Dermis blood vessel endothelial cell (primary cell): ENCODE measurements around the gene VWF. TPM values are rescaled to one million over a fixed set of nuclear protein-coding genes. Genes with fewer than 3 reads are reported as not detected.

ENCODE experiments used
- DNase-seq: peaks from one replicate; pipeline ENCODE4 v3.0.0; 2010
- total RNA-seq: library from RNA; depleted of rRNA; stranded (reverse); fragments of >200 nt; gene quantifications from 2 replicates; pipeline ENCODE4 v1.2.3, GENCODE V29; 2014

VWF gene
- total RNA-seq, 1 donor from 2014 or later, result 3,052 TPM

- DNase-seq, result no peak
Observed at GRCh38 chr12:6076776-6077691, 47.4 kb downstream of the VWF start.

DNA sequence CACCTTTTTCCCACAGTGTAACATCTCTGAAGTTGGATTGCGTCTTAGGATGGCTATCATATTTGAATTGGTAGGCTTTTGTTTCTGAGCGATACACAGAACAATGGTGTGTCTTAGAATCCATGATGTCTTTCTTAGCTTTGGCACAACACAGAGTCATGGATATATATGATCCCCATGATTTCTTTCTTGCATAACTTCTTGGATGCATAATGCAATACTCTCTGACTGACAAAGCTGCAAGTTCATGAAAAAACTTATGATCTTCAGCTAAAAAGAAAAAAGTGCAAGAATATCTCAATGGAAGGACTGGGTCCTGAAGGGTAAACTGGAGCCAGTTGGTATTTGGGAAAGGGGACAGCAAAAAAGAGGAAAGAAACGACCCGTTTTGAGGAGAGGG is 48.1 kb downstream of the VWF start:
- no peak for DNase-seq

DNA sequence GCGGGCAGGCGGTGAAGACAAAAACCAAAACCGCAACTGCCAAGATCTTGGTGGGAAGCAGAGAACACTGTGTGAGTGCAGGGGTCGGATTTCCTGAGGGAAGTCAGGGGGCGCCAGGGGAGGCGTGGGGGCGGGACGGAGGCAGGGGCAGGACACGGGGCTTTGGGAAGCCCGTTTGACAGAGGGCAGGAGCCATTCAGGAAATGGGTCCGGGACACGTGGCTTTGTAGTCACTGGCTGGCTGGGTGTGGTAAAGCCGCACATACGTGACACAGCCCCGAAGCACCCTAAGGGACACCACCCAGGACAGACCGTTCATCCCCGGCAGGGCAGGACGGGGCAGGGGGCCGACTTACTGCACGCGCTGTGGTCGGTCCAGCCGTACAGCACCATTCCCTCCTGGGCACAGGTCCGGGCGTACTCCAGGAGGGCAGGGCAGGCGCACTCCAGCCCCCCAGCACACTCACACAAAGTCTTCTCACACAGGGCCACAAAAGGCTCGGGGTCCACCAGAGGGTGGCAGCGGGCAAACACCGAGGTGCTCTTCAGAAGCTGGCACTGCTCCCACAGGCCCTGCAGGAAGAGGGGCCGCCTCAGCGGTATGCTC is 49.4 kb downstream of the VWF start:
- DNase-seq, result peak; percentile 54

GRCh38 chr12:6074427-6074826 is 50.0 kb downstream of the VWF start:
- no peak for DNase-seq

DNA sequence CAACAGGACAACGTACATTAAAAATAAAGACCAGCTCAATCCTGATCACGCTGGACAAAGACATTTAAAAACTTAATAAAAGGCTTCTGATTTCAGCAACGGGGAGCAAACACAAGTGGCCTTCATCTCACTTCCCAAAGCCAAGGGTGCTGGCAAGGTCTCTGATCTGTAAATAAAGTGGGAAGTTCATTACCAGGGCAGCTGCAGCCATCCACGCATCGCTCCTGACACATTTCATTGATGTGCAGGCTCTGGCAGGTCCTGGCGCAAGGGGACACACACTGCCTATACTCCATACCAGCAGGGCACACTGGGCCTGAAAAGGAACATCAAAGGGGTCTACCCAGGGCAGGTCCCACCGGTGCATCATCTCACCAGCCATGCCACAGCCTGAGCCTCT is 51.0 kb downstream of the VWF start:
- DNase-seq, result no peak

DNA sequence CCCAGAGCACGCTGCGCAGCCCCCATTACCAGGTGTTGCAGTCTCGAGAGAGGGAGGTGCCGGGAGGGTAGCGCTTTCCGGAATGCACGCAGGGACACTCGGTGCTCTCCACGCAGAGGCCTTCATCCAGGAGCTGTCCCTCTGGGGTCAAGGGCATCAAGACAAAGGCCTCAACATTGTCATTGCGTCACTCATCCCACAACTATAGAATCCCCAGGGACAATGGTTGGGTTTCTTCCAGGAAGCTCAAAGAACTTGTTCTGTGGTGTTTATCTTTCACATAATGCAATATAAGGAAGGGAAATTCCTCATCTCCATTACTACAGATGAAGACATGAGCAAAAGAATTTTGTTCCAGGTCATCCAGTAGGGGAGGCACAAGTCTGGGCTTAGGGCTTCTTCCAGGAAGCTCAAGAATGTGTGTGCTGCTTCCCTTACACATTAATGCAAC is 52.1 kb downstream of the VWF start:
- DNase-seq, result peak; percentile 85

DNA sequence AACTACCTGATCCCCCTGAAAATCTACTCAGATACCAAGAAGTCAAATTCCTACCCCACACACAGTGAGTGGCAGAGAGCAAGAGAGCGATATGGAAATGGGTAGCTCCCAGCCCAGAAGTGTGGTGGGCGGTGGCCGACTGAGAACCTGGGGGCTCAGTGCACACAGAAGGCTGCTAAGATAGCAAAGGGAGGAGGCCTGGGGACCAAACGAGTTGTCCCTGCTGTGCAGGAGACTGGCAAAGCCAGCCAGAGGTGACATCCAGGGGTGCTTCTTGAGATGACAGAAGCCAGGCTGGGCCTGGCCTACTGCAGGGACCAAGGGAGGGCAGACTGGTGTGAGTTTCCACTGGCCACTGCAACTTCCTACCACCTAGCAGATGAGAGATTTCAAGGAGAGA is 52.9 kb downstream of the VWF start:
- no peak for DNase-seq

GRCh38 chr12:6070472-6071257 is 53.8 kb downstream of the VWF start:
- DNase-seq, result no peak

DNA sequence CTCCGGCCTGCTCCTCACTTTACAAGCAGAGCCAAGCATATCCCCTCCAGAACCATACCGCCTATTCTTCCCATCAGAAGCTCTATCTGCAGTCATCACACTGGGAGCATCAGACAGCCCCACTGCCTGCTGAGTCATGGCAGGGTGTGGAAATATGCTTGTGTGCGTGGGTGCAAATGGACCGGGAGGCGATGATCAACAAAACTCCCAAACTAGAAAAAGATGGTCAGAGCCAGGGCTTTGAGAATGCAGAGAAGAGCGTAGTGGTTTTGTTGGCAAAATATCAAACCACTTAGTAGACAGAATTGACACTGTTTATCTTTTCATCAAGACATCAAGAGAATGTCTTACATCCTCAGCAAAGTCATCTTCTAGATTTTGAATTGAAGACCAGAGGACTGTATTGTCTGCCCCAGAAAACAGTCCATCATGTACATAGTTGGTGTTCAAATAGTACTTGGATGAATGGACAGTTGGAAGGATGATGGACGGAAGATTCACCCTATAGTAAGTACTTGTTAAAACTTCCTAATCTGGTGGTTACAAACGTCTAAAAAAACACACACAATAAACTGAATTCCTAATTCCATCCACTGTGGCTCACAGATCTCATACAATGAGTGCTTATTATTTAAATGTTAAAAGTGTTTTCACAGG is 54.9 kb downstream of the VWF start:
- DNase-seq, result no peak

DNA sequence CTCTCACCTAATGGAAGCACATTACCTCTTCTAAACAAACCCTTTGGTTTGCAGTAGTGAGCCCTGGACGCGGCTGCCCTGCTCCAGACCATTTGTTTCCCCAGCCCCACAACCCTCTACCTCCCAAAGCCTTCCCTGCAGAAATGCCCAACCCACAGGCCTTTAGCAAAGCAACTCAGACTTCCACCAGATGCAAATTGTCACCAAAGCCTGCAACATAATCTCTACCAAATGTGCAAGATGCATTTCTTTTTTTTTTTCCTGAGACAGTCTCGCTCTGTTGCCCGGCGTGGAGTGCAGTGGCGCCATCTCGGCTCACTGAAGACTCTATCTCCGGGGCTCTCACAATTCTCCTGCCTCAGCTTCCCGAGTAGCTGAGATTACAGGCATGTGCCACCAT is 56.2 kb downstream of the VWF start:
- no peak for DNase-seq

DNA sequence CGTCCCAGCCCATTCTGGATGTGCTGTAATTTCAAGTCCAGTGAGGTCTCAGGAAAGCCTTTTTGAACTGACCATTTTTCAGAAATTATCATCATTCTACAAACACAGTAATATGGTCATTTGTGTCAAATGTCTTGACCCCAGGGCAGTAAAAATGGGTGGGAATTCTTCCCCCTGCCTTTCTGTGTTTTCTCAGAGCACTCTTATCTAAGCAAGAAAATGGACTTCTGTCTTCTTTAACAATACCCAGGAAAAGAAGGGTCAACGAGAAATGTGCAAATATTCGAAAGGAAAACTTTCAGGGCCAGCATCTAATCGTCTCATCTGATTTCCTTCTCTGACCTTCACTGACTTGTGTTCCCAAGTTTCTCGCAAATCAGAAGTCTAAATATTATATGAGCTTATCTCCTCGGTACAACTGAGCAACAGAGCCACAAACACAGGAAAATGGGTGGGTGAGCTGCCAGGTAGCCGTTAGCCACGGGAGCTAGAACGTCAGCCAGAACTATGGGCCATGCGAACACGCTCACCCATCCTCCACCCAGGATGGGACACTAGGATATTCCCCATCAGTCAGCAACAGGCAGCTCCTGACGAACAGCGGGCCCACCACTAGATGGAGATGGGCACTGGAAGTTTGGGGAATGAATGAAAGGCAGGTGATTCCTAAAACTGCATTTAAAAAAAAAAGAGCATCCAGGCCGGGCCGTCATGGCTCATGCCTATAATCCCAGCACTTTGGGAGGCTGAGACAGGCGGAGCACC is 57.1 kb downstream of the VWF start:
- peak; percentile 71 for DNase-seq

DNA sequence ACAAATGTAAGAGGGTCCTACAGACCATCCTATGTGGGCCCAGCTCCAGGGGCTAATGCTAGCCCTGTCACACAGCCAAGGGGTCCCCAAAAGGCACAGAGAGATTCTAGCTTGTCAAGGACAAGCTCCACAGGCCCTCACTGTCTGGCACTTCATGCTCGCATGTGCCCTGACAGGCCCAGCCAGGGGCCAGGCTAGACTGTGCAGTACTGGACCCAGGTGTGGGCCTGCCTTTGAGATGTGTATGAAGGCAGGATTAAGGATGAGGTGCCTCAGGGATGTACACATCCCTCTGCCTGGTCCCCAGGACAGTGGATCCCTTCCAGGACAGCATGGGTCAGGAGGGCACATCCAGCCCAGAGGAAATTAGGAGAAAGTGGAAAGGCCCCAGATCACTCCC is 57.8 kb downstream of the VWF start:
- no peak for DNase-seq

- no peak for DNase-seq
Observed at GRCh38 chr12:6065863-6066199, 58.6 kb downstream of the VWF start.

DNA sequence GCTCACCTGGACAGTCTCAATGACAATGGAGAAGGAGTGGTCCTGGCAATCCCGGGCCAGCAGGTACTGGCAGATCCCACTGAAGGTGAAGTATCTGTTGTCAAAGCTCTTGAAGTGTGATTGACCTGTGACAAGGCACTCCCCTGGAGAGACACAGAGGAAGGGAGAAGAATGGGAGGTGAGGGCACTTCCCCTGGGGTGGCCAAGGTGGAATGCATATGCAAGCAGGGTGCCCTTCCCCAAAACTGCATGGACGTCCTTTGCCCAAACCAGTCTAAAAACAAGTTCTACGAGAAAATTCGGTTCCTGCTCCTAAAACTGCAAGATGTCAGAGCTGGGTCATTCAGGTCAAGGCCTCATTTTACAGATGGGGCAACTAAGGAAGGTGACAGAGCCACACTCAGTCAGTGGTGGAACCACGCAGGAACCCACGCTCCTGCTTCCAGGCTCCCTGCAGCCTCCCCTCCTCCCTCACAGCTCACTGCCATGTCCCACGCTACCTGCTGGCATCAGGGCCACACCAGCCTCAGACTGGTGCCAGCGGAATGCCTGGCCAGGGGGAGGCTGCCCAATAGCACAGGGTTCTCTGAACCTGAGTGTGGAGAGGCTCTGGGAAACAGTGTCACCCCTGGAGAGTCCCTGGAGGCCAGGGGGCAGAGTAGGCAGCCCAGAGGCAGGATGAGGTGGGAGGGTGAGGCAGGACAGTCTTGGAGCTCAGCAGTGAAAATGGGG is 59.2 kb downstream of the VWF start:
- DNase-seq, result no peak

- peak; percentile 59 for DNase-seq
Observed at GRCh38 chr12:6062757-6063735, 61.4 kb downstream of the VWF start.

GRCh38 chr12:6062395-6062756 is 62.1 kb downstream of the VWF start:
- no peak for DNase-seq

DNA sequence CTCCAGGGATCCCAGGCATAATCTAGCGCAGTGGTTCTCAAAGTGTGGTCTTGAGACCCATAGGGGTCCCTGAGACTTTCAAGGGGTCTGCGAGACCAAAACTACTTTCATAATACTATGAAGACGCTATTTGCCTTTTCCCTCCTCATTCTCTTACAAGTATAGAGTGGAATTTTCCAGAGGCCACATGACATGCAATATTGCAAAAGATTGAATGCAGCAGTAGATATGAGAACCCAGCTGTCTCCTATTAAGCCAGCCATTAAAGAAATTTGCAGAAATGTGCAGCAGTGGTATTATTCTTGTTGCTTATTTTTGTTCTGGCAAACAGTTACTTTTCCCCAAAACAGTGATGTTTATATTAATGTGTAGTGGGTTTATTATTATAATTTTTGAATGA is 62.8 kb downstream of the VWF start:
- DNase-seq, result no peak

- no peak for DNase-seq
Observed at GRCh38 chr12:6059860-6060565, 64.5 kb downstream of the VWF start.

DNA sequence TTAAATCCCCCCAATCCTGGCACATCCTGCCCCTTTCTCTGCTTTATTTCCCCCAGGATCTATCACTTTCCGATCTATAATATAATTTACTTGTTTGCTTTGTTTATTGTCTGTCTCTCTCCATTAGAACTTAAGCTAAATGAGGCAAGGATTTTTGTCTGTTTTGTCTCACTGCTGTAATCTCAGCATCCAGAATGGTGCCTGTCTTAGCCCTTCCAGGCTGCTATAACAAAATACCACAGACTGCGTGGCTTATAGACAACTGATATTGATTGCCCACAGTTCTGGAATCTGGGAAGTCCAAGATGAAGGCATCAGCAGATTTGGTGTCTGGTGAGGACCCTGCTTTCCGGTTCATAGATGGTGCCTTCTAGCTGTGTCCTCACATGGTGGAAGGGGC is 65.2 kb downstream of the VWF start:
- DNase-seq, result no peak
